ENCODE results near the gene LHFPL3. TPM values are rescaled to one million over a fixed set of nuclear protein-coding genes. Genes with fewer than 3 reads are reported as not detected.

The LHFPL3 gene
- total and polyA plus RNA-seq, 9 of the 15 experiments (the other 6 are each of a cell fraction or from before 2014, with no cell fraction given): 0.21 to 0.52 TPM; not detected in 7

GRCh38 chr7:104848138-104848990, 520.0 kb downstream of the LHFPL3 start (continued):
- TF ChIP-seq YY1 (IDR thresholded peaks at IDR 0.05; ENCODE audit: borderline replicate concordance in 1 of 3, control insufficient read depth in 1 of 3, extremely low read depth in 1 of 3, insufficient read depth in 3 of 3, insufficient read length in 1 of 3, insufficient replicate concordance in 2 of 3, low read depth in 1 of 3, low read length in 2 of 3) (no peak), MYNN (IDR thresholded peaks at IDR 0.05) (no peak), MYNN (CRISPR knock-in tag; IDR thresholded peaks at IDR 0.05) (no peak), KLF16 (IDR thresholded peaks at IDR 0.05) (0 out of 2 replicates have a peak, but pooled peaks have one; percentile 22), RREB1 (CRISPR knock-in tag; IDR thresholded peaks at IDR 0.05) (no peak), JUND (IDR thresholded peaks at IDR 0.05; ENCODE audit: borderline replicate concordance, low read depth, low read length) (0 out of 2 replicates have a peak, but pooled peaks have one; percentile 22), JUND (tag; IDR thresholded peaks at IDR 0.05; ENCODE audit: borderline replicate concordance, low read depth, low read length) (no peak), ZNF586 (CRISPR knock-in tag; conservative IDR thresholded peaks at IDR 0.05) (no peak), DLX4 (CRISPR knock-in tag; IDR thresholded peaks at IDR 0.05) (no peak), ETS2 (tag; IDR thresholded peaks at IDR 0.05; ENCODE audit: borderline replicate concordance, poor library complexity, severe bottlenecking) (no peak), CTCF (IDR thresholded peaks at IDR 0.05 in 2 of 3, conservative IDR thresholded peaks at IDR 0.05 in 1 of 3; ENCODE audit: insufficient read depth in 2 of 3, low read depth in 1 of 3, low read length in 3 of 3) (peak; percentile 75 to 92 (median 88)), SMC3 (conservative IDR thresholded peaks at IDR 0.05; ENCODE audit: insufficient read depth, low read depth, low read length) (peak; percentile 83), ZNF79 (CRISPR knock-in tag; IDR thresholded peaks at IDR 0.05; ENCODE audit: low read depth) (no peak), ZNF445 (CRISPR knock-in tag; IDR thresholded peaks at IDR 0.05; ENCODE audit: low read depth) (no peak), NFATC3 (IDR thresholded peaks at IDR 0.05) (no peak)

Data from K562 (cell line).